Endothelial cell of umbilical vein (primary cell): ENCODE measurements around the gene TTK. TPM values are rescaled to one million over a fixed set of nuclear protein-coding genes. Genes with fewer than 3 reads are reported as not detected.

Experiments
- BruUV-seq: library from RNA; stranded (reverse); fragments of 400-500 nt; replicated peaks from 2 replicates; lab custom pipeline; 2021; lab: Mats Ljungman, UMichigan
- CTCF ChIA-PET: fragments of 300-600, 350-600 bp; sonication (Branson Sonifier 250); formaldehyde crosslinking; loops from one replicate; lab custom pipeline; 2021; ENCODE audit warnings: antibody characterized with exemption, inconsistent platforms; lab: Charles Lee
- POLR2A ChIA-PET: fragments of 300-600, 350-600 bp; sonication (Branson Sonifier 250); formaldehyde crosslinking; loops from one replicate; lab custom pipeline; 2021; ENCODE audit warnings: antibody characterized with exemption, inconsistent platforms; lab: Charles Lee
- DNase-seq: peaks from one replicate; pipeline ENCODE4 v3.0.0-alpha.2; 2011; ENCODE audit warnings: low read depth, low spot score
- FAIRE-seq: peaks from 2 replicates; lab custom pipeline; 2011; peaks lifted over from hg19 to GRCh38; lab: Jason Lieb, UNC
- H2AFZ ChIP-seq: 2 replicates; pipeline ENCODE4 v1.6.0; 2012; ENCODE audit warnings: low read depth, low read length, control low read depth, inconsistent platforms
- H3K27ac ChIP-seq: 2 replicates; pipeline ENCODE4 v1.5.1; 2011; ENCODE audit warnings: low read depth, mild to moderate bottlenecking, control low read depth, low read length, moderate library complexity; ENCODE audit not compliant: insufficient read depth
- H3K27me3 ChIP-seq, 2 experiments: 2 replicates each; pipeline versions ENCODE4 v1.6.0 to v1.6.1; 2011; ENCODE audit warnings: low read length in 2 of 2, mixed read lengths in 1 of 2; ENCODE audit not compliant: control insufficient read depth in 2 of 2, insufficient read depth in 2 of 2
- H3K36me3 ChIP-seq, 2 experiments: 2 replicates in 1 of 2; 3 replicates in 1 of 2; pipeline ENCODE4 v1.5.1; 2011; ENCODE audit warnings: low read length in 2 of 2, mild to moderate bottlenecking in 1 of 2, moderate library complexity in 1 of 2; ENCODE audit not compliant: control insufficient read depth in 2 of 2, insufficient read depth in 2 of 2; ENCODE audit errors: extremely low read depth in 1 of 2
- H3K4me1 ChIP-seq: 3 replicates; pipeline ENCODE4 v1.5.1; 2011; ENCODE audit warnings: mild to moderate bottlenecking, low read length; ENCODE audit not compliant: control insufficient read depth, insufficient read depth; ENCODE audit errors: extremely low read depth
- H3K4me2 ChIP-seq: 2 replicates; pipeline ENCODE4 v1.6.1; 2011; ENCODE audit warnings: low read length, control low read depth, mixed read lengths; ENCODE audit not compliant: insufficient read depth
- H3K4me3 ChIP-seq, 3 experiments: fragments of 200-600 bp in 1 of 3; sonication (generic), shearing (Covaris generic) in 1 of 3; replicated peaks in 1 of 3; 2 replicates each; pipeline ENCODE4 v1.5.1; 2011 to 2016; ENCODE audit warnings: control low read depth in 3 of 3, low read length in 3 of 3, mild to moderate bottlenecking in 2 of 3, inconsistent platforms in 1 of 3, low read depth in 1 of 3, moderate library complexity in 1 of 3; ENCODE audit not compliant: insufficient read depth in 1 of 3
- H3K79me2 ChIP-seq: 2 replicates; pipeline ENCODE4 v1.6.0; 2012; ENCODE audit warnings: low read length, inconsistent platforms; ENCODE audit not compliant: control insufficient read depth, insufficient read depth
- H3K9ac ChIP-seq: replicated peaks from 2 replicates; pipeline ENCODE3; 2011; ENCODE audit warnings: low read length, control low read depth; ENCODE audit not compliant: insufficient read depth; ENCODE audit errors: extremely low read depth
- H3K9me1 ChIP-seq: replicated peaks from 3 replicates; pipeline ENCODE4 v1.6.0; 2011; ENCODE audit warnings: mild to moderate bottlenecking, low read length; ENCODE audit not compliant: control insufficient read depth, insufficient read depth; ENCODE audit errors: extremely low read depth
- H3K9me3 ChIP-seq: replicated peaks from 2 replicates; pipeline ENCODE4 v1.5.1; 2012; ENCODE audit warnings: low read length, inconsistent platforms; ENCODE audit not compliant: control insufficient read depth, insufficient read depth
- H4K20me1 ChIP-seq: replicated peaks from 2 replicates; pipeline ENCODE3; 2011; ENCODE audit warnings: mild to moderate bottlenecking, low read length; ENCODE audit not compliant: control insufficient read depth, insufficient read depth; ENCODE audit errors: extremely low read depth
- EZH2 ChIP-seq: IDR thresholded peaks from 2 replicates; pipeline ENCODE4 v1.6.1; 2012; ENCODE audit warnings: borderline replicate concordance, low read depth, mild to moderate bottlenecking, moderate library complexity, low read length, inconsistent platforms; ENCODE audit not compliant: severe bottlenecking
- FOS ChIP-seq: IDR thresholded peaks from 2 replicates; pipeline ENCODE4 v1.6.1; 2011; ENCODE audit warnings: mild to moderate bottlenecking, low read length, moderate library complexity, borderline replicate concordance; ENCODE audit not compliant: insufficient read depth
- GATA2 ChIP-seq: IDR thresholded peaks from 2 replicates; pipeline ENCODE4 v1.7.0; 2011; ENCODE audit warnings: low read depth, mild to moderate bottlenecking, moderate library complexity, mixed read lengths, low read length; ENCODE audit not compliant: insufficient read length, insufficient read depth
- JUN ChIP-seq: IDR thresholded peaks from 2 replicates; pipeline ENCODE4 v1.6.1; 2011; ENCODE audit warnings: borderline replicate concordance, low read depth; ENCODE audit not compliant: insufficient read length, insufficient read depth
- MAX ChIP-seq: IDR thresholded peaks from 2 replicates; pipeline ENCODE4 v1.6.1; 2011; ENCODE audit not compliant: insufficient read depth, insufficient read length
- MYC ChIP-seq: IDR thresholded peaks from one replicate; pipeline ENCODE4 v1.6.1; 2011; ENCODE audit warnings: mild to moderate bottlenecking, low read depth, low read length
- POLR2A ChIP-seq: IDR thresholded peaks from 2 replicates; pipeline ENCODE4 v1.6.1; 2012; ENCODE audit warnings: low read depth, mild to moderate bottlenecking, control low read depth, low read length
- POLR2AphosphoS5 ChIP-seq: IDR thresholded peaks from 2 replicates; pipeline ENCODE4 v1.6.1; 2012; ENCODE audit warnings: low read depth, mild to moderate bottlenecking, control low read depth, low read length, moderate library complexity; ENCODE audit not compliant: insufficient read depth
- dilution Hi-C: fragments of 300-500 bp; cut with MboI; formaldehyde crosslinking; loops from one replicate; pipeline ENCODE4 v1.15.0; 2019; ENCODE audit warnings: low sequenced_read_pairs; ENCODE audit not compliant: extremely low pct_ligation_motif_present
- intact Hi-C: fragments of 100-400 bp; cut with micrococcal nuclease; formaldehyde crosslinking; loops from one replicate; pipeline ENCODE4 v1.10.0; 2022
- polyA plus RNA-seq, 4 experiments: library from polyadenylated mRNA; depleted of rRNA in 3 of 4; stranded (reverse) in 3 of 4; unstranded in 1 of 4; fragments of >200 nt; gene quantifications; 2 replicates each; pipeline versions ENCODE4 v1.2.1 to v1.2.3, GENCODE V29; 2011 to 2012; ENCODE audit warnings: missing spikeins in 1 of 4
- total RNA-seq: library from RNA; stranded (reverse); gene quantifications from 2 replicates; pipeline ENCODE4 v1.2.3, GENCODE V29; 2021
- TF ChIP-seq, protein P1 (sequence below), 2 donors: IDR thresholded peaks; 1 replicate in 1 of 2; 2 replicates in 1 of 2; pipeline ENCODE4 v1.5.1; 2011; ENCODE audit warnings: low read length in 2 of 2, mild to moderate bottlenecking in 2 of 2, moderate library complexity in 2 of 2, control low read depth in 1 of 2, inconsistent platforms in 1 of 2, low read depth in 1 of 2; ENCODE audit not compliant: insufficient read depth in 1 of 2; ENCODE audit errors: extremely low read depth in 1 of 2

TTK gene
- total and polyA plus RNA-seq, 2 donors (not counting 3 experiments of a cell fraction or from before 2014, with no cell fraction given): 4.1 to 29.4 TPM

- Histone ChIP-seq H3K4me3 (no peak overlapping the region), H3K9ac (no peak overlapping the region), H3K36me3 (no peaks in the 10 kb centered on the region), H3K27ac (no peak overlapping the region), H3K4me1 (no peaks in the 10 kb centered on the region), H3K9me3 (no peaks in the 10 kb centered on the region), H3K4me2 (no peak overlapping the region), H3K9me1 (no peaks in the 10 kb centered on the region), H2AFZ (no peak overlapping the region), H3K27me3 (peaks cover 1 to 6% of the 10 kb centered on the region in 2 experiments), H3K79me2 (no peaks in the 10 kb centered on the region), H4K20me1 (no peaks in the 10 kb centered on the region)
- BruUV-seq: no TSS peak
- dilution Hi-C loops (no loop called here), intact Hi-C loops (no loop called here)
- TF ChIP-seq FOS (no peak), JUN (no peak), MAX (no peak), EZH2 (no peak), POLR2A (no peak), GATA2 (no peak), MYC (no peak), POLR2AphosphoS5 (no peak)
- TF ChIP-seq, protein P1, sequence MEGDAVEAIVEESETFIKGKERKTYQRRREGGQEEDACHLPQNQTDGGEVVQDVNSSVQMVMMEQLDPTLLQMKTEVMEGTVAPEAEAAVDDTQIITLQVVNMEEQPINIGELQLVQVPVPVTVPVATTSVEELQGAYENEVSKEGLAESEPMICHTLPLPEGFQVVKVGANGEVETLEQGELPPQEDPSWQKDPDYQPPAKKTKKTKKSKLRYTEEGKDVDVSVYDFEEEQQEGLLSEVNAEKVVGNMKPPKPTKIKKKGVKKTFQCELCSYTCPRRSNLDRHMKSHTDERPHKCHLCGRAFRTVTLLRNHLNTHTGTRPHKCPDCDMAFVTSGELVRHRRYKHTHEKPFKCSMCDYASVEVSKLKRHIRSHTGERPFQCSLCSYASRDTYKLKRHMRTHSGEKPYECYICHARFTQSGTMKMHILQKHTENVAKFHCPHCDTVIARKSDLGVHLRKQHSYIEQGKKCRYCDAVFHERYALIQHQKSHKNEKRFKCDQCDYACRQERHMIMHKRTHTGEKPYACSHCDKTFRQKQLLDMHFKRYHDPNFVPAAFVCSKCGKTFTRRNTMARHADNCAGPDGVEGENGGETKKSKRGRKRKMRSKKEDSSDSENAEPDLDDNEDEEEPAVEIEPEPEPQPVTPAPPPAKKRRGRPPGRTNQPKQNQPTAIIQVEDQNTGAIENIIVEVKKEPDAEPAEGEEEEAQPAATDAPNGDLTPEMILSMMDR (IDR thresholded peaks at IDR 0.05; ENCODE audit: extremely low read depth in 1 of 2, insufficient read depth in 1 of 2, low read depth in 1 of 2, low read length in 2 of 2): no peak
- DNase-seq: no peak
- ChIA-PET CTCF (interaction anchor here (0.6 to 1.0 kb wide), 4 partner anchors 8 to 138 kb away, joined by 3 to 4 read pairs (median 3); no protein-coding TSS in a partner anchor), POLR2A (no interaction called here)
- no peak for FAIRE-seq
Measured at GRCh38 chr6:79954849-79955248, 49.6 kb upstream of the TTK start.
